ENCODE data around the gene ITGAD. TPM values are rescaled to one million over a fixed set of nuclear protein-coding genes. Genes with fewer than 3 reads are reported as not detected.
A peak's percentile ranks its signal among the peaks of the same experiment; 100 is the strongest.

The ITGAD gene
- total RNA-seq (10 to 100 TPM in 6 of 7 donors, 1 to 10 TPM in 1; 6.7 to 25.8 (median 19.3) TPM), polyA plus RNA-seq (1 to 10 TPM; 1.2 to 3.5 (median 2.3) TPM)
- long read RNA-seq, donor 1, result 0 reads
- long read RNA-seq, donor 2, result 0 reads

- no peak for DNase-seq
- intact Hi-C loops (cut with DNase I; ENCODE audit: low total_unique reads), result no loop called here
- Histone ChIP-seq H3K9me3 (no peaks in the 10 kb centered on the region), H3K27ac (peak within 1 kb of the TSS in 2 of 8 donors; percentile 4 to 60), H3K4me3 (peak within 1 kb of the TSS in 2 of 8 donors; percentile 19 to 51), H3K4me1 (peaks cover 0 to 8% (median 2%) of the 10 kb centered on the region in 6 donors), H3K27me3 (replicated peaks in 1 of 7) (peaks cover 0 to 41% (median 0%) of the 10 kb centered on the region in 7 donors), H3K36me3 (no peaks in the 10 kb centered on the region)
- no peak for TF ChIP-seq POLR2A (IDR thresholded peaks at IDR 0.05)
- TF ChIP-seq POLR2AphosphoS5 (IDR thresholded peaks at IDR 0.05), result no peak
- no peak for TF ChIP-seq CTCF (IDR thresholded peaks at IDR 0.05 in 8 of 11, conservative IDR thresholded peaks at IDR 0.05 in 3 of 11)
- WGBS, 5 donors, result 45 to 77% (median 48%) methylated on average over 5 of the region's 5 CpGs
These were observed at the start of gene ITGAD for GRCh38 chr16:31393056-31393455. Gene ITGAD, plus strand, starts transcription at chr16:31393335. Its CDS starts 26 bp downstream, at chr16:31393361.

- Histone ChIP-seq H3K9me3 (no peaks in the 10 kb centered on the region), H3K27me3 (replicated peaks in 1 of 7) (no peaks in the 10 kb centered on the region), H3K4me1 (peaks cover 0 to 30% (median 22%) of the 10 kb centered on the region in 6 donors), H3K4me3 (peak overlapping the region in 1 of 8 donors; percentile 15), H3K36me3 (no peaks in the 10 kb centered on the region), H3K27ac (no peak overlapping the region)
- intact Hi-C loops (cut with DNase I; ENCODE audit: low total_unique reads), result no loop called here
- DNase-seq, result no peak
- no peak for TF ChIP-seq POLR2A (IDR thresholded peaks at IDR 0.05)
- no peak for TF ChIP-seq POLR2AphosphoS5 (IDR thresholded peaks at IDR 0.05)
- no peak for TF ChIP-seq CTCF (IDR thresholded peaks at IDR 0.05 in 8 of 11, conservative IDR thresholded peaks at IDR 0.05 in 3 of 11)
- 35 to 48% (median 38%) methylated on average over 9 of the region's 9 CpGs for WGBS, 5 donors
These were observed 48.4 kb upstream of the ITGAD start for GRCh38 chr16:31344712-31345111.

- H3K27ac ChIP-seq, result peak overlapping the region in 2 of 8 donors; percentile 27 to 45
- H3K9me3 ChIP-seq, result no peaks in the 10 kb centered on the region
- no peaks in the 10 kb centered on the region for H3K36me3 ChIP-seq
- intact Hi-C loops (cut with DNase I; ENCODE audit: low total_unique reads), result no loop called here
- H3K4me1 ChIP-seq, result peaks cover 0 to 58% (median 47%) of the 10 kb centered on the region in 6 donors
- TF ChIP-seq POLR2AphosphoS5 (IDR thresholded peaks at IDR 0.05), result no peak
- no peak for TF ChIP-seq POLR2A (IDR thresholded peaks at IDR 0.05)
- no peak for TF ChIP-seq CTCF (IDR thresholded peaks at IDR 0.05 in 8 of 11, conservative IDR thresholded peaks at IDR 0.05 in 3 of 11)
- H3K4me3 ChIP-seq, result no peak overlapping the region
- no peaks in the 10 kb centered on the region for H3K27me3 ChIP-seq (replicated peaks in 1 of 7)
- no peak for DNase-seq
- WGBS, 5 donors, result 72 to 88% (median 79%) methylated on average over 5 of the region's 5 CpGs
These were observed 45.7 kb upstream of the ITGAD start for GRCh38 chr16:31347445-31347844.

GRCh38 chr16:31348579-31348978, 44.6 kb upstream of the ITGAD start:
- Histone ChIP-seq H3K36me3 (no peaks in the 10 kb centered on the region), H3K27ac (peak overlapping the region in 2 of 8 donors; percentile 34 to 45), H3K27me3 (replicated peaks in 1 of 7) (no peaks in the 10 kb centered on the region), H3K4me1 (peaks cover 0 to 68% (median 56%) of the 10 kb centered on the region in 6 donors), H3K9me3 (no peaks in the 10 kb centered on the region), H3K4me3 (no peak overlapping the region)
- no peak for TF ChIP-seq POLR2A (IDR thresholded peaks at IDR 0.05)
- no peak for TF ChIP-seq POLR2AphosphoS5 (IDR thresholded peaks at IDR 0.05)
- TF ChIP-seq CTCF (IDR thresholded peaks at IDR 0.05 in 8 of 11, conservative IDR thresholded peaks at IDR 0.05 in 3 of 11), result no peak
- 13 to 20% (median 16%) methylated on average over 3 of the region's 3 CpGs for WGBS, 5 donors
- intact Hi-C loops (cut with DNase I; ENCODE audit: low total_unique reads), result no loop called here
- DNase-seq, result no peak
